Right renal pelvis (tissue), 4 donors: ENCODE results near the gene GRHL1. TPM values are rescaled to one million over a fixed set of nuclear protein-coding genes. Genes with fewer than 3 reads are reported as not detected.

Source experiments
- DNase-seq, 4 donors: peaks; one replicate each; pipeline ENCODE4 v3.0.0-alpha.2; 2013; ENCODE audit warnings: low read depth in 4 of 4, low spot score in 3 of 4, missing footprints in 1 of 4
- polyA plus RNA-seq, 4 donors: library from polyadenylated mRNA; unstranded; fragments of 120-200 nt; gene quantifications; one replicate each; pipeline ENCODE4 v1.2.1, GENCODE V29; 2013; ENCODE audit not compliant: insufficient read length in 4 of 4

Gene GRHL1
- polyA plus RNA-seq, 4 donors, result 5.0 to 8.1 (median 5.6) TPM

- no peak for DNase-seq
These were observed 19.8 kb downstream of the GRHL1 start for GRCh38 chr2:9971105-9971818.

GRCh38 chr2:9971890-9972289, 20.4 kb downstream of the GRHL1 start:
- DNase-seq, result no peak

GRCh38 chr2:9972621-9973479, 21.4 kb downstream of the GRHL1 start:
- DNase-seq, result no peak

- no peak for DNase-seq
These were observed 22.2 kb downstream of the GRHL1 start for GRCh38 chr2:9973690-9974089.

GRCh38 chr2:9974343-9974742, 22.9 kb downstream of the GRHL1 start:
- no peak for DNase-seq

- no peak for DNase-seq
These were observed 23.8 kb downstream of the GRHL1 start for GRCh38 chr2:9975328-9975727.

GRCh38 chr2:9975805-9976447, 24.4 kb downstream of the GRHL1 start:
- no peak for DNase-seq

- no peak for DNase-seq
These were observed 28.5 kb downstream of the GRHL1 start for GRCh38 chr2:9979977-9980376.

- DNase-seq, result no peak
These were observed 29.0 kb downstream of the GRHL1 start for GRCh38 chr2:9980520-9980919.

- DNase-seq, result no peak
These were observed 30.2 kb downstream of the GRHL1 start for GRCh38 chr2:9981655-9982054.

GRCh38 chr2:9982248-9982647, 30.8 kb downstream of the GRHL1 start:
- no peak for DNase-seq

- DNase-seq, result no peak
These were observed 31.4 kb downstream of the GRHL1 start for GRCh38 chr2:9982891-9983290.

GRCh38 chr2:9983401-9984216, 32.1 kb downstream of the GRHL1 start:
- no peak for DNase-seq

GRCh38 chr2:9984217-9984739, 32.8 kb downstream of the GRHL1 start:
- DNase-seq, result peak in 1 of 4 donors; percentile 44

- DNase-seq, result no peak
These were observed 33.5 kb downstream of the GRHL1 start for GRCh38 chr2:9984871-9985480.

- DNase-seq, result no peak
These were observed 34.2 kb downstream of the GRHL1 start for GRCh38 chr2:9985531-9986328.

- no peak for DNase-seq
These were observed 36.8 kb downstream of the GRHL1 start for GRCh38 chr2:9988320-9988719.

- no peak for DNase-seq
These were observed 39.2 kb downstream of the GRHL1 start for GRCh38 chr2:9990736-9991135.

- no peak for DNase-seq
These were observed 39.7 kb downstream of the GRHL1 start for GRCh38 chr2:9991221-9991620.
